Stomach (tissue), 9 donors: ENCODE results near the gene PRPF19. TPM values are rescaled to one million over a fixed set of nuclear protein-coding genes. Genes with fewer than 3 reads are reported as not detected.
"Not testable (repeated sequence)": the region's sequence is repeated elsewhere in the genome, so short reads cannot be mapped to it uniquely, and the experiment has no call there.

Source experiments
- DNase-seq, 2 donors: peaks; one replicate each; pipeline versions ENCODE4 v3.0.0 to v3.0.0-alpha.2; 2013 to 2019
- H3K27ac ChIP-seq, 5 donors: fragments of 200-600 bp in 4 of 5; sonication (generic) in 4 of 5; one replicate each; pipeline ENCODE4 v1.5.1; 2013 to 2019; ENCODE audit warnings: mild to moderate bottlenecking in 1 of 5, moderate library complexity in 1 of 5
- H3K27me3 ChIP-seq, 3 donors: fragments of 200-600 bp; sonication (generic); one replicate each; pipeline ENCODE4 v1.5.1; 2017 to 2019; ENCODE audit warnings: mixed run types in 1 of 3
- H3K36me3 ChIP-seq, 4 donors: fragments of 200-600 bp; sonication (generic); 1 replicate in 3 of 4; 2 replicates in 1 of 4; pipeline ENCODE4 v1.5.1; 2016 to 2019
- H3K4me1 ChIP-seq, 4 donors: fragments of 200-600 bp; sonication (generic); one replicate each; pipeline ENCODE4 v1.5.1; 2016 to 2019
- H3K4me3 ChIP-seq, 4 donors: fragments of 200-600 bp; sonication (generic) in 3 of 4; one replicate each; pipeline ENCODE4 v1.5.1; 2016 to 2019; ENCODE audit warnings: mild to moderate bottlenecking in 1 of 4
- H3K9me3 ChIP-seq, 4 donors: fragments of 200-600 bp; sonication (generic); one replicate each; pipeline ENCODE4 v1.5.1; 2016 to 2019
- EP300 ChIP-seq: sonication (generic); formaldehyde crosslinking; IDR thresholded peaks from one replicate; pipeline ENCODE4 v1.6.1; 2017; ENCODE audit warnings: antibody characterized with exemption
- POLR2A ChIP-seq, 4 donors: fragments of 450-650 bp; IDR thresholded peaks; one replicate each; pipeline ENCODE4 v1.6.1; 2016; ENCODE audit warnings: antibody characterized with exemption in 4 of 4, control low read depth in 2 of 4, mild to moderate bottlenecking in 1 of 4, moderate library complexity in 1 of 4
- POLR2AphosphoS5 ChIP-seq, 3 donors: sonication (generic); formaldehyde crosslinking; IDR thresholded peaks; one replicate each; pipeline ENCODE4 v1.6.1; 2016; ENCODE audit warnings: antibody characterized with exemption in 3 of 3
- WGBS, 5 donors: extraction: QIAGEN DNeasy Blood & Tissue Kit in 3 of 5; methylation state at CpG; one replicate each; pipeline versions ENCODE4 v1.1.5 to v1.1.7; 2013 to 2018; 5-methylcytosine and 5-hydroxymethylcytosine counted together
- intact Hi-C: fragments of 100-400 bp; cut with DNase I; formaldehyde crosslinking; loops from one replicate; pipeline ENCODE4 v1.15.1; 2023; ENCODE audit warnings: low total_unique reads
- polyA plus RNA-seq, 3 donors: library from polyadenylated mRNA; stranded (reverse); fragments of 200-250 nt; gene quantifications; one replicate each; pipeline ENCODE4 v1.2.3, GENCODE V29; 2013
- total RNA-seq, 5 donors: library from RNA; depleted of rRNA; stranded (reverse); fragments of >200 nt; gene quantifications; one replicate each; pipeline versions ENCODE4 v1.1.0 to v1.2.3, GENCODE V29; 2014 to 2016
- TF ChIP-seq, protein P1 (sequence below), 7 experiments: fragments of 450-650 bp in 4 of 7; fragments of 200-600 bp in 3 of 7; sonication (generic) in 3 of 7; IDR thresholded peaks; one replicate each; pipeline ENCODE4 v1.5.1; 2016 to 2019; ENCODE audit warnings: antibody characterized with exemption in 7 of 7, control low read depth in 2 of 7, mild to moderate bottlenecking in 1 of 7
- donor health status: healthy with polysubstance abuse.
- donor health status: Bipolar disorder and iron deficiency.
- donor health status: healthy.

Gene PRPF19
- total and polyA plus RNA-seq, 8 donors: 3.5 to 86.1 (median 50.3) TPM

DNA sequence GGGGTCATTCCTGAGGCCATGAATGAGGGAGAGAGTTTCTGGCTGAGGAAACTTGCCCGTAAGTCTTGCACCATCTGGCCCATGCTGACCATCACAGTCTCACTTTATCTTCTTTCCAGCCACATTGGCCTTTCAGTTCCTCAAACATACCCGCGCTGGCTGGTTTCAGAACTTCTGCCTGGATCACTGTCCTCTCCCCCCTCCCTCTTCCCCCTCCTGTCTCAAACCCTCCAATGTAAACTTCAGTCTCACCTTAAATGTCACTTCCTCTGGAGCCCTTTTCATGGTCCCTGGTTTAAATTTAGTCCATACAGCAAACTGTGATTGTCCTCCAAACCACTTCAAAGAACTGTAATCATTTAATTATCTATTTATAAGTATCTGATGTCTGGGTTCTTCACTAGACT, 3.9 kb upstream of the PRPF19 start:
- intact Hi-C loops: no loop called here
- no peaks in the 10 kb centered on the region for H3K27me3 ChIP-seq
- H3K4me1 ChIP-seq: peaks cover 19 to 40% (median 38%) of the 10 kb centered on the region in 4 donors
- H3K36me3 ChIP-seq: no peaks in the 10 kb centered on the region
- H3K27ac ChIP-seq: peak overlapping the region in 1 of 5 donors; percentile 52
- no peaks in the 10 kb centered on the region for H3K9me3 ChIP-seq
- DNase-seq: peak; percentile 27 to 46
- no peak overlapping the region for H3K4me3 ChIP-seq
- 54 to 80% (median 74%) methylated on average over 3 of the region's 3 CpGs for WGBS, 5 donors
- TF ChIP-seq POLR2A (IDR thresholded peaks at IDR 0.05) (no peak), EP300 (no peak), POLR2AphosphoS5 (IDR thresholded peaks at IDR 0.05) (no peak)
- TF ChIP-seq, protein P1, sequence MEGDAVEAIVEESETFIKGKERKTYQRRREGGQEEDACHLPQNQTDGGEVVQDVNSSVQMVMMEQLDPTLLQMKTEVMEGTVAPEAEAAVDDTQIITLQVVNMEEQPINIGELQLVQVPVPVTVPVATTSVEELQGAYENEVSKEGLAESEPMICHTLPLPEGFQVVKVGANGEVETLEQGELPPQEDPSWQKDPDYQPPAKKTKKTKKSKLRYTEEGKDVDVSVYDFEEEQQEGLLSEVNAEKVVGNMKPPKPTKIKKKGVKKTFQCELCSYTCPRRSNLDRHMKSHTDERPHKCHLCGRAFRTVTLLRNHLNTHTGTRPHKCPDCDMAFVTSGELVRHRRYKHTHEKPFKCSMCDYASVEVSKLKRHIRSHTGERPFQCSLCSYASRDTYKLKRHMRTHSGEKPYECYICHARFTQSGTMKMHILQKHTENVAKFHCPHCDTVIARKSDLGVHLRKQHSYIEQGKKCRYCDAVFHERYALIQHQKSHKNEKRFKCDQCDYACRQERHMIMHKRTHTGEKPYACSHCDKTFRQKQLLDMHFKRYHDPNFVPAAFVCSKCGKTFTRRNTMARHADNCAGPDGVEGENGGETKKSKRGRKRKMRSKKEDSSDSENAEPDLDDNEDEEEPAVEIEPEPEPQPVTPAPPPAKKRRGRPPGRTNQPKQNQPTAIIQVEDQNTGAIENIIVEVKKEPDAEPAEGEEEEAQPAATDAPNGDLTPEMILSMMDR (IDR thresholded peaks at IDR 0.05): no peak

GRCh38 chr11:60909680-60910280, 3.4 kb upstream of the PRPF19 start:
- H3K36me3 ChIP-seq, H3K27ac ChIP-seq, H3K9me3 ChIP-seq, H3K27me3 ChIP-seq, H3K4me3 ChIP-seq, intact Hi-C loops: not testable (repeated sequence)
- DNase-seq: peak in 1 of 2 donors; percentile 5
- H3K4me1 ChIP-seq: peaks cover 20 to 40% (median 38%) of the 10 kb centered on the region in 4 donors
- 62 to 70% (median 66%) methylated on average over 3 of the region's 3 CpGs for WGBS, 5 donors

DNA sequence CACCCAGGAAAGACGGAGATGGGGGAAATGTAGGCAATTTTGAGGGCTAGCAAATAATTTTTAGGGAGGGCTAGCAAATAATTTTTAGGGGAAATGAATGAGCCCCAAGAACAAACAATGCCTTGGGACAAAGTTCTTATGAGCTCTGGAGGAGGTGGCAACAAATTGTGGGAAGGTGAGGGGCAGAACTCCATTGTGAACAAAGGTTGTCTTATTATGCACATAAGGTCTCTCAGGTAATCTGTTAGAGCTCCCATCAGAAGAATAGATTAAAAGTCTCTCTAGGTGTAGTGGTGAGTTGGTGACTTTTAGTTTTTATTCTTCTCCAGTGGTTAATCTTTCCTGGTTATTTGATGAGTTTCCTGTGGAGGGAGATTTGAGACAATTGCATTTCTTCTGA, 2.4 kb upstream of the PRPF19 start:
- intact Hi-C loops: no loop called here
- no peaks in the 10 kb centered on the region for H3K27me3 ChIP-seq
- no peaks in the 10 kb centered on the region for H3K9me3 ChIP-seq
- WGBS, 5 donors: 0 to 55% (median 39%) methylated on average over 1 of the region's 1 CpG
- TF ChIP-seq EP300 (no peak), POLR2A (IDR thresholded peaks at IDR 0.05) (no peak), POLR2AphosphoS5 (IDR thresholded peaks at IDR 0.05) (no peak)
- TF ChIP-seq, protein P1 (IDR thresholded peaks at IDR 0.05): no peak
- H3K36me3 ChIP-seq: peaks cover 0 to under 1% (median under 1%) of the 10 kb centered on the region in 4 donors
- no peak overlapping the region for H3K4me3 ChIP-seq
- no peak for DNase-seq
- H3K4me1 ChIP-seq: peaks cover 30 to 43% (median 41%) of the 10 kb centered on the region in 4 donors
- no peak overlapping the region for H3K27ac ChIP-seq

DNA sequence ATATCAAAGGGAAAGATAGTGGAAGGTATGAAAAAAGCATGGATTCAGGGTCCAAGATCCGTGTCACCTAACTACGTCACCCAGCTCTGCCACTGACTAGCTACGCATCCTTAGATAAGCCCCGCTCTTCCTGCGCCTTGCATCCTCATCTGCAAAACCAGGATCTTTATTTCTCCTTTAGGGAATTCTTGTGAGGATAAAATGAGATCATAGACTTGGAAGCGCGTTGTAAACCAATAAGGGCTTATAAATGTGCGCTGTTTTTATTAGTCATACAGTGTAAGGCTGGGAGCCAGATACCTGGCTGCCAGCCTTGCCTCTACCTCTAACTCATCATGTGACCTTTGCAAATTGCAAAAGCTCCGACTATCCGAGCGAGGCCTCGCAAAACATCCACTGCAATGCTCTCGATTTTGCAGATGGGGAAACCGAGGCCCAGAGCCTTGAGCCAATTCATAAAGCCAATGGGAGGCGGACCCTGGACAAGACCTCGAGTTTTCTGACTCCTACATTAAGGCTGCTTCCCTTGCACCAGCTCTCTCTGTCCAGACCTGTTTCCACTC, 753 bp downstream of the PRPF19 start:
- peak in 1 of 2 donors; percentile 51 for DNase-seq
- H3K9me3 ChIP-seq: no peaks in the 10 kb centered on the region

More for the DNA sequence above, 753 bp downstream of the PRPF19 start:
- H3K27me3 ChIP-seq: no peaks in the 10 kb centered on the region
- intact Hi-C loops: no loop called here
- peak overlapping the region; percentile 93 to 96 (median 94) for H3K27ac ChIP-seq
- peaks cover 31 to 33% (median 32%) of the 10 kb centered on the region in 4 donors for H3K36me3 ChIP-seq
- H3K4me1 ChIP-seq: peaks cover 19 to 37% (median 34%) of the 10 kb centered on the region in 4 donors
- WGBS, 5 donors: 2 to 4% (median 3%) methylated on average over 16 of the region's 16 CpGs
- peak overlapping the region; percentile 66 to 98 (median 83) for H3K4me3 ChIP-seq
- no peak for TF ChIP-seq POLR2AphosphoS5 (IDR thresholded peaks at IDR 0.05)
- TF ChIP-seq, protein P1 (IDR thresholded peaks at IDR 0.05): no peak
- TF ChIP-seq EP300: no peak
- no peak for TF ChIP-seq POLR2A (IDR thresholded peaks at IDR 0.05)
